Peyer's patch (tissue), 4 donors: Measurements from ENCODE around the gene TACSTD2. TPM values are rescaled to one million over a fixed set of nuclear protein-coding genes. Genes with fewer than 3 reads are reported as not detected.

Experiments used
- DNase-seq, 3 donors: peaks; one replicate each; pipeline ENCODE4 v3.0.0-alpha.2; 2017 to 2019
- H3K27ac ChIP-seq, 4 donors: fragments of 200-600 bp; sonication (generic); one replicate each; pipeline ENCODE4 v1.5.1; 2016 to 2019
- H3K27me3 ChIP-seq, 2 donors: fragments of 200-600 bp; sonication (generic); one replicate each; pipeline ENCODE4 v1.5.1; 2019
- H3K36me3 ChIP-seq, 3 donors: fragments of 200-600 bp; sonication (generic); one replicate each; pipeline ENCODE4 v1.5.1; 2016 to 2019
- H3K4me1 ChIP-seq, 4 donors: fragments of 200-600 bp; sonication (generic); one replicate each; pipeline ENCODE4 v1.5.1; 2016 to 2019
- H3K4me3 ChIP-seq, 4 donors: fragments of 200-600 bp; sonication (generic); 1 replicate in 3 of 4; 2 replicates in 1 of 4; pipeline ENCODE4 v1.5.1; 2016 to 2019; ENCODE audit warnings: mild to moderate bottlenecking in 1 of 4
- H3K9me3 ChIP-seq, 4 donors: fragments of 200-600 bp; sonication (generic); one replicate each; pipeline ENCODE4 v1.5.1; 2016 to 2019; ENCODE audit warnings: mild to moderate bottlenecking in 1 of 4
- CTCF ChIP-seq, 6 experiments: fragments of 450-650 bp in 4 of 6; fragments of 200-600 bp in 2 of 6; sonication (generic) in 1 of 6; IDR thresholded peaks; one replicate each; pipeline ENCODE4 v1.5.1; 2017 to 2019; ENCODE audit warnings: antibody characterized with exemption in 6 of 6, mild to moderate bottlenecking in 3 of 6, moderate library complexity in 1 of 6
- POLR2A ChIP-seq, 2 donors: fragments of 450-650 bp; IDR thresholded peaks; one replicate each; pipeline ENCODE4 v1.5.1; 2017; ENCODE audit warnings: antibody characterized with exemption in 2 of 2, mild to moderate bottlenecking in 2 of 2, moderate library complexity in 2 of 2
- total RNA-seq, 4 donors: library from RNA; depleted of rRNA; stranded (reverse); fragments of >200 nt; gene quantifications; one replicate each; pipeline ENCODE4 v1.1.0, GENCODE V29; 2016

Gene TACSTD2
- total RNA-seq, 4 donors from 2014 or later = 0.47 to 0.70 TPM; not detected in 2

- Histone ChIP-seq H3K9me3 (no peaks in the 10 kb centered on the region), H3K36me3 (peaks cover 0 to 6% (median 0%) of the 10 kb centered on the region in 3 donors), H3K27me3 (no peaks in the 10 kb centered on the region), H3K4me3 (no peak overlapping the region), H3K27ac (no peak overlapping the region), H3K4me1 (no peaks in the 10 kb centered on the region)
- TF ChIP-seq CTCF (IDR thresholded peaks at IDR 0.05) (no peak), POLR2A (IDR thresholded peaks at IDR 0.05) (no peak)
- DNase-seq = no peak
Measured at GRCh38 chr1:58528518-58528917, 48.5 kb downstream of the TACSTD2 start.

Other genes with a start within 250 kb of the TACSTD2 start
- 10 to 100 TPM; 15.5 to 52.8 (median 17.6) TPM for gene OMA1, start 30.5 kb downstream of the TACSTD2 start, total RNA-seq
- 10 to 100 TPM; 40.8 to 62.3 (median 49.5) TPM for gene MYSM1, start 122.8 kb upstream of the TACSTD2 start, total RNA-seq
- gene JUN, start 206.8 kb upstream of the TACSTD2 start, total RNA-seq = 100 to 1,000 TPM; 158 to 277 (median 208) TPM